ENCODE data around the gene RAMAC. TPM values are rescaled to one million over a fixed set of nuclear protein-coding genes. Genes with fewer than 3 reads are reported as not detected.

RAMAC gene
- total and polyA plus RNA-seq, 10 of the 15 experiments (the other 5 are each of a cell fraction or from before 2014, with no cell fraction given): 22.4 to 109 (median 41.7) TPM

DNA sequence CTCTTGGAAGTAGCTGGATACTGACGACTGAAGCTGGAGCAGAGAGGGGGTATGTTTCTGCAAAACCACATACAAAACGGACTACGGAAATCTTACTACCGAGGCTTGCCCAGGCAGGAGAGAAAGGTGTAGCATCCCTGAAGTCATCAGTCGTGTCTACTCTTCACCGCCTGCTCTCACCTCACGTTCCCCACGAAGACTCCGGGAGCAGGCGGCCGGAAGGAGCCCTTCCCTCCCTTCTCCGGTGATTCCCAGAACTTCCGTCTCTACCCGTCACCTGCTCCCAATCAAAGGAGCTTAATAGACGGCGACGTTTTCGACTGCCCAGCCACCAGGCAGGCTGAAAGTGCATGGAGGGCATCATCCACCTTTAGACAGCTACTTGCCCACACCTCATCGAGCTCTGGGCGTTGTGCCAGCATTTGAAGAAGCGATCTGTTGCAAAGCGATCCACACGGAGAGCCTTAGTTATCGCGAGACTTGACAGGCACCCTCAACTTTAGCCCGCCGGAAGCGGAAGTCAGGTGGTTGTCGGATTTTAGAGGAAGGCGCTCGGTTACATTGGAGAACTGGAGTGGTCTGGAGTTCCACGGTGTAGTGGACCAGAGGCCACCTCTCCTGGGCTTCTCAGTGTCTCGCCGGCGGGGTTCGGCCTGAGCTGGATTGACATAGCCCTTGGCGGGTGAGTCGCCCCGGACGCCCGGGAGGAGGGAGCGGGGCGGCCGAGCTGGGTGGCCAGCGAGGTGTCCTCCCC, at the start of gene RAMAC (continued):
- TF ChIP-seq, protein P1, sequence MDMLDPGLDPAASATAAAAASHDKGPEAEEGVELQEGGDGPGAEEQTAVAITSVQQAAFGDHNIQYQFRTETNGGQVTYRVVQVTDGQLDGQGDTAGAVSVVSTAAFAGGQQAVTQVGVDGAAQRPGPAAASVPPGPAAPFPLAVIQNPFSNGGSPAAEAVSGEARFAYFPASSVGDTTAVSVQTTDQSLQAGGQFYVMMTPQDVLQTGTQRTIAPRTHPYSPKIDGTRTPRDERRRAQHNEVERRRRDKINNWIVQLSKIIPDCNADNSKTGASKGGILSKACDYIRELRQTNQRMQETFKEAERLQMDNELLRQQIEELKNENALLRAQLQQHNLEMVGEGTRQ (IDR thresholded peaks at IDR 0.05; ENCODE audit: borderline replicate concordance, low read depth, low read length): peak; percentile 32; the same call in 1 of the 2 replicates
- 0 out of 2 replicates have a peak, but pooled peaks have one; percentile 23 for TF ChIP-seq CREB1 (IDR thresholded peaks at IDR 0.05; ENCODE audit: low read depth)
- TF ChIP-seq ZBED1 (IDR thresholded peaks at IDR 0.05; ENCODE audit: borderline replicate concordance): 0 out of 2 replicates have a peak, but pooled peaks have one; percentile 30
- TF ChIP-seq SREBF2 (IDR thresholded peaks at IDR 0.05; ENCODE audit: low read length): no peak
- no peak for TF ChIP-seq SIX5 (IDR thresholded peaks at IDR 0.05; ENCODE audit: low read depth, low read length, severe bottlenecking)
- TF ChIP-seq HDGF (IDR thresholded peaks at IDR 0.05): no peak
- TF ChIP-seq, protein P2, sequence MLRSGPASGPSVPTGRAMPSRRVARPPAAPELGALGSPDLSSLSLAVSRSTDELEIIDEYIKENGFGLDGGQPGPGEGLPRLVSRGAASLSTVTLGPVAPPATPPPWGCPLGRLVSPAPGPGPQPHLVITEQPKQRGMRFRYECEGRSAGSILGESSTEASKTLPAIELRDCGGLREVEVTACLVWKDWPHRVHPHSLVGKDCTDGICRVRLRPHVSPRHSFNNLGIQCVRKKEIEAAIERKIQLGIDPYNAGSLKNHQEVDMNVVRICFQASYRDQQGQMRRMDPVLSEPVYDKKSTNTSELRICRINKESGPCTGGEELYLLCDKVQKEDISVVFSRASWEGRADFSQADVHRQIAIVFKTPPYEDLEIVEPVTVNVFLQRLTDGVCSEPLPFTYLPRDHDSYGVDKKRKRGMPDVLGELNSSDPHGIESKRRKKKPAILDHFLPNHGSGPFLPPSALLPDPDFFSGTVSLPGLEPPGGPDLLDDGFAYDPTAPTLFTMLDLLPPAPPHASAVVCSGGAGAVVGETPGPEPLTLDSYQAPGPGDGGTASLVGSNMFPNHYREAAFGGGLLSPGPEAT (IDR thresholded peaks at IDR 0.05; ENCODE audit: low read depth): peak; percentile 74
- TF ChIP-seq HDAC2 (IDR thresholded peaks at IDR 0.05): 0 out of 2 replicates have a peak, but pooled peaks have one; percentile 46
- no peak for TF ChIP-seq SUZ12 (IDR thresholded peaks at IDR 0.05; ENCODE audit: unreplicated experiment)
- TF ChIP-seq SMAD1 (IDR thresholded peaks at IDR 0.05; ENCODE audit: low read depth, partially characterized antibody): peak; percentile 95
- TF ChIP-seq POU2F2 (IDR thresholded peaks at IDR 0.05; ENCODE audit: borderline replicate concordance, low read depth, low read length): peak; percentile 35; the same call in 1 of the 3 replicates
- TF ChIP-seq BMI1 (IDR thresholded peaks at IDR 0.05; ENCODE audit: borderline replicate concordance): no peak
- TF ChIP-seq MXI1 (IDR thresholded peaks at IDR 0.05; ENCODE audit: low read depth, low read length): peak; percentile 74; the same call in 1 of the 2 replicates
- TF ChIP-seq MYB (IDR thresholded peaks at IDR 0.05; ENCODE audit: borderline replicate concordance, low read depth, low read length): no peak
- TF ChIP-seq BHLHE40 (IDR thresholded peaks at IDR 0.05; ENCODE audit: borderline replicate concordance in 1 of 2, low read depth in 2 of 2, low read length in 1 of 2): peak in 1 of 2 experiments; percentile 44; a peak in 1 of 4 replicates
- TF ChIP-seq ZNF622 (IDR thresholded peaks at IDR 0.05): no peak
- peak; percentile 75; the same call in 1 of the 2 replicates for TF ChIP-seq PML (IDR thresholded peaks at IDR 0.05; ENCODE audit: low read length)
- TF ChIP-seq, protein P3, sequence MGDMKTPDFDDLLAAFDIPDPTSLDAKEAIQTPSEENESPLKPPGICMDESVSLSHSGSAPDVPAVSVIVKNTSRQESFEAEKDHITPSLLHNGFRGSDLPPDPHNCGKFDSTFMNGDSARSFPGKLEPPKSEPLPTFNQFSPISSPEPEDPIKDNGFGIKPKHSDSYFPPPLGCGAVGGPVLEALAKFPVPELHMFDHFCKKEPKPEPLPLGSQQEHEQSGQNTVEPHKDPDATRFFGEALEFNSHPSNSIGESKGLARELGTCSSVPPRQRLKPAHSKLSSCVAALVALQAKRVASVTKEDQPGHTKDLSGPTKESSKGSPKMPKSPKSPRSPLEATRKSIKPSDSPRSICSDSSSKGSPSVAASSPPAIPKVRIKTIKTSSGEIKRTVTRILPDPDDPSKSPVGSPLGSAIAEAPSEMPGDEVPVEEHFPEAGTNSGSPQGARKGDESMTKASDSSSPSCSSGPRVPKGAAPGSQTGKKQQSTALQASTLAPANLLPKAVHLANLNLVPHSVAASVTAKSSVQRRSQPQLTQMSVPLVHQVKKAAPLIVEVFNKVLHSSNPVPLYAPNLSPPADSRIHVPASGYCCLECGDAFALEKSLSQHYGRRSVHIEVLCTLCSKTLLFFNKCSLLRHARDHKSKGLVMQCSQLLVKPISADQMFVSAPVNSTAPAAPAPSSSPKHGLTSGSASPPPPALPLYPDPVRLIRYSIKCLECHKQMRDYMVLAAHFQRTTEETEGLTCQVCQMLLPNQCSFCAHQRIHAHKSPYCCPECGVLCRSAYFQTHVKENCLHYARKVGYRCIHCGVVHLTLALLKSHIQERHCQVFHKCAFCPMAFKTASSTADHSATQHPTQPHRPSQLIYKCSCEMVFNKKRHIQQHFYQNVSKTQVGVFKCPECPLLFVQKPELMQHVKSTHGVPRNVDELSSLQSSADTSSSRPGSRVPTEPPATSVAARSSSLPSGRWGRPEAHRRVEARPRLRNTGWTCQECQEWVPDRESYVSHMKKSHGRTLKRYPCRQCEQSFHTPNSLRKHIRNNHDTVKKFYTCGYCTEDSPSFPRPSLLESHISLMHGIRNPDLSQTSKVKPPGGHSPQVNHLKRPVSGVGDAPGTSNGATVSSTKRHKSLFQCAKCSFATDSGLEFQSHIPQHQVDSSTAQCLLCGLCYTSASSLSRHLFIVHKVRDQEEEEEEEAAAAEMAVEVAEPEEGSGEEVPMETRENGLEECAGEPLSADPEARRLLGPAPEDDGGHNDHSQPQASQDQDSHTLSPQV (IDR thresholded peaks at IDR 0.05): no peak
- TF ChIP-seq TBL1XR1 (IDR thresholded peaks at IDR 0.05; ENCODE audit: low read depth, low read length): no peak
- TF ChIP-seq BCL11A (IDR thresholded peaks at IDR 0.05; ENCODE audit: low read depth, low read length): no peak
- TF ChIP-seq TARDBP (IDR thresholded peaks at IDR 0.05; ENCODE audit: borderline replicate concordance): no peak
- no peak for TF ChIP-seq NR2C2 (IDR thresholded peaks at IDR 0.05; ENCODE audit: borderline replicate concordance, control insufficient read depth, insufficient read length, low read depth)
- 0 out of 2 replicates have a peak, but pooled peaks have one; percentile 39 for TF ChIP-seq NBN (IDR thresholded peaks at IDR 0.05)
- TF ChIP-seq, protein P4, sequence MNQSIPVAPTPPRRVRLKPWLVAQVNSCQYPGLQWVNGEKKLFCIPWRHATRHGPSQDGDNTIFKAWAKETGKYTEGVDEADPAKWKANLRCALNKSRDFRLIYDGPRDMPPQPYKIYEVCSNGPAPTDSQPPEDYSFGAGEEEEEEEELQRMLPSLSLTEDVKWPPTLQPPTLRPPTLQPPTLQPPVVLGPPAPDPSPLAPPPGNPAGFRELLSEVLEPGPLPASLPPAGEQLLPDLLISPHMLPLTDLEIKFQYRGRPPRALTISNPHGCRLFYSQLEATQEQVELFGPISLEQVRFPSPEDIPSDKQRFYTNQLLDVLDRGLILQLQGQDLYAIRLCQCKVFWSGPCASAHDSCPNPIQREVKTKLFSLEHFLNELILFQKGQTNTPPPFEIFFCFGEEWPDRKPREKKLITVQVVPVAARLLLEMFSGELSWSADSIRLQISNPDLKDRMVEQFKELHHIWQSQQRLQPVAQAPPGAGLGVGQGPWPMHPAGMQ (IDR thresholded peaks at IDR 0.05; ENCODE audit: borderline replicate concordance): peak; percentile 75
